ENCODE results near the gene FOXK1.
"Not testable (repeated sequence)": the region's sequence is repeated elsewhere in the genome, so short reads cannot be mapped to it uniquely, and the experiment has no call there.

Gene FOXK1

GRCh38 chr7:4792537-4793126 lies 110.5 kb downstream of the FOXK1 start:
- H4K8ac ChIP-seq (ENCODE audit: low read depth, low read length), result peak overlapping the region; percentile 93
- no peak overlapping the region for H2BK15ac ChIP-seq (ENCODE audit: low read length)
- H2BK12ac ChIP-seq (ENCODE audit: low read length), result peak overlapping the region; percentile 7
- peak overlapping the region; percentile 91 for H2BK5ac ChIP-seq (ENCODE audit: low read length)
- H3K9ac ChIP-seq (ENCODE audit: low read depth, low read length, poor library complexity), result peak overlapping the region; percentile 74
- no peak overlapping the region for H2AFZ ChIP-seq (ENCODE audit: low read length)
- H3K4me1 ChIP-seq (ENCODE audit: control insufficient read depth in 2 of 2, insufficient read depth in 1 of 2, low read depth in 1 of 2, low read length in 2 of 2), result peaks cover 2% of the 10 kb centered on the region in 2 donors
- H3K18ac ChIP-seq (ENCODE audit: low read length), result peak overlapping the region; percentile 74
- H3K9me3 ChIP-seq (replicated peaks in 1 of 2; ENCODE audit: control insufficient read depth in 2 of 2, insufficient read depth in 1 of 2, low read depth in 1 of 2, low read length in 2 of 2), result no peaks in the 10 kb centered on the region
- peak overlapping the region; percentile 73 for H3K23ac ChIP-seq (ENCODE audit: low read depth, low read length, poor library complexity)
- no peak overlapping the region for H3K14ac ChIP-seq (ENCODE audit: low read length)
- H3K4ac ChIP-seq (ENCODE audit: low read length), result no peak overlapping the region
- H2BK120ac ChIP-seq (ENCODE audit: low read depth, low read length), result no peak overlapping the region
- H3K27me3 ChIP-seq (ENCODE audit: control insufficient read depth in 3 of 3, insufficient read depth in 3 of 3, low read depth in 1 of 3, low read length in 3 of 3), result no peaks in the 10 kb centered on the region
- H3K4me2 ChIP-seq (ENCODE audit: insufficient read depth, low read length, poor library complexity, severe bottlenecking), result peak overlapping the region; percentile 54
- peaks cover 4 to 53% of the 10 kb centered on the region in 2 donors for H3K36me3 ChIP-seq (replicated peaks in 1 of 2; ENCODE audit: control insufficient read depth in 2 of 2, insufficient read depth in 2 of 2, low read length in 2 of 2)
- peak overlapping the region; percentile 20 for H2AK5ac ChIP-seq (ENCODE audit: low read depth, low read length)
- WGBS, 2 donors (ENCODE audit: extremely low coverage in 2 of 2, insufficient read length in 2 of 2, insufficient replicate concordance in 1 of 2), result no CpG with 5 or more reads among the region's 47 CpGs
- peak; percentile 70 for DNase-seq (ENCODE audit: low spot score)
- H3K79me1 ChIP-seq (ENCODE audit: low read depth, low read length), result no peaks in the 10 kb centered on the region
- no peak overlapping the region for H4K91ac ChIP-seq (ENCODE audit: low read depth, low read length, poor library complexity)
- H3K4me3 ChIP-seq (ENCODE audit: low read length in 2 of 2), result peak overlapping the region in 1 of 2 donors; percentile 80
- no peak overlapping the region for H3K27ac ChIP-seq (replicated peaks; ENCODE audit: low read length)

GRCh38 chr7:4793385-4793993 lies 111.4 kb downstream of the FOXK1 start:
- not testable (repeated sequence) for DNase-seq (ENCODE audit: low spot score); H2BK120ac ChIP-seq (ENCODE audit: low read depth, low read length); H3K14ac ChIP-seq (ENCODE audit: low read length); H3K9me3 ChIP-seq (replicated peaks in 1 of 2; ENCODE audit: control insufficient read depth in 2 of 2, insufficient read depth in 1 of 2, low read depth in 1 of 2, low read length in 2 of 2); H3K18ac ChIP-seq (ENCODE audit: low read length); H2AFZ ChIP-seq (ENCODE audit: low read length); H2BK15ac ChIP-seq (ENCODE audit: low read length); H2BK5ac ChIP-seq (ENCODE audit: low read length); H3K4me1 ChIP-seq (ENCODE audit: control insufficient read depth in 2 of 2, insufficient read depth in 1 of 2, low read depth in 1 of 2, low read length in 2 of 2); H3K4me2 ChIP-seq (ENCODE audit: insufficient read depth, low read length, poor library complexity, severe bottlenecking); H4K91ac ChIP-seq (ENCODE audit: low read depth, low read length, poor library complexity); H2AK5ac ChIP-seq (ENCODE audit: low read depth, low read length); H3K27me3 ChIP-seq (ENCODE audit: control insufficient read depth in 3 of 3, insufficient read depth in 3 of 3, low read depth in 1 of 3, low read length in 3 of 3); H3K4me3 ChIP-seq (ENCODE audit: low read length in 2 of 2); H3K79me1 ChIP-seq (ENCODE audit: low read depth, low read length); H3K23ac ChIP-seq (ENCODE audit: low read depth, low read length, poor library complexity); H3K4ac ChIP-seq (ENCODE audit: low read length); H4K8ac ChIP-seq (ENCODE audit: low read depth, low read length); H2BK12ac ChIP-seq (ENCODE audit: low read length); H3K27ac ChIP-seq (replicated peaks; ENCODE audit: low read length)
- Histone ChIP-seq H3K36me3 (replicated peaks in 1 of 2; ENCODE audit: control insufficient read depth in 2 of 2, insufficient read depth in 2 of 2, low read length in 2 of 2) (peaks cover 2 to 45% of the 10 kb centered on the region in 2 donors), H3K9ac (ENCODE audit: low read depth, low read length, poor library complexity) (peak overlapping the region; percentile 30)
- WGBS, 2 donors (ENCODE audit: extremely low coverage in 2 of 2, insufficient read length in 2 of 2, insufficient replicate concordance in 1 of 2), result no CpG with 5 or more reads among the region's 30 CpGs

GRCh38 chr7:4794171-4794570 lies 112.1 kb downstream of the FOXK1 start:
- not testable (repeated sequence) for H3K4me1 ChIP-seq (ENCODE audit: control insufficient read depth in 2 of 2, insufficient read depth in 1 of 2, low read depth in 1 of 2, low read length in 2 of 2); H2BK15ac ChIP-seq (ENCODE audit: low read length); H3K4me3 ChIP-seq (ENCODE audit: low read length in 2 of 2); H3K4ac ChIP-seq (ENCODE audit: low read length); H2AFZ ChIP-seq (ENCODE audit: low read length); H4K91ac ChIP-seq (ENCODE audit: low read depth, low read length, poor library complexity); H3K9me3 ChIP-seq (replicated peaks in 1 of 2; ENCODE audit: control insufficient read depth in 2 of 2, insufficient read depth in 1 of 2, low read depth in 1 of 2, low read length in 2 of 2); H3K14ac ChIP-seq (ENCODE audit: low read length); H3K9ac ChIP-seq (ENCODE audit: low read depth, low read length, poor library complexity); H2BK12ac ChIP-seq (ENCODE audit: low read length); H3K27me3 ChIP-seq (ENCODE audit: control insufficient read depth in 3 of 3, insufficient read depth in 3 of 3, low read depth in 1 of 3, low read length in 3 of 3); H3K18ac ChIP-seq (ENCODE audit: low read length); H3K4me2 ChIP-seq (ENCODE audit: insufficient read depth, low read length, poor library complexity, severe bottlenecking); DNase-seq (ENCODE audit: low spot score); H2BK120ac ChIP-seq (ENCODE audit: low read depth, low read length); H2AK5ac ChIP-seq (ENCODE audit: low read depth, low read length); H3K79me1 ChIP-seq (ENCODE audit: low read depth, low read length); H3K27ac ChIP-seq (replicated peaks; ENCODE audit: low read length); H2BK5ac ChIP-seq (ENCODE audit: low read length); H4K8ac ChIP-seq (ENCODE audit: low read depth, low read length); H3K23ac ChIP-seq (ENCODE audit: low read depth, low read length, poor library complexity)
- no CpG with 5 or more reads among the region's 14 CpGs for WGBS, 2 donors (ENCODE audit: extremely low coverage in 2 of 2, insufficient read length in 2 of 2, insufficient replicate concordance in 1 of 2)
- H3K36me3 ChIP-seq (replicated peaks in 1 of 2; ENCODE audit: control insufficient read depth in 2 of 2, insufficient read depth in 2 of 2, low read length in 2 of 2), result peaks cover 2 to 42% of the 10 kb centered on the region in 2 donors

GRCh38 chr7:4794591-4795350 lies 112.7 kb downstream of the FOXK1 start:
- no peaks in the 10 kb centered on the region for H3K9me3 ChIP-seq (replicated peaks in 1 of 2; ENCODE audit: control insufficient read depth in 2 of 2, insufficient read depth in 1 of 2, low read depth in 1 of 2, low read length in 2 of 2)
- H2BK15ac ChIP-seq (ENCODE audit: low read length), result no peak overlapping the region
- no peak for DNase-seq (ENCODE audit: low spot score)
- WGBS, 2 donors (ENCODE audit: extremely low coverage in 2 of 2, insufficient read length in 2 of 2, insufficient replicate concordance in 1 of 2), result no CpG with 5 or more reads among the region's 24 CpGs
- H3K4me3 ChIP-seq (ENCODE audit: low read length in 2 of 2), result no peak overlapping the region
- H2BK12ac ChIP-seq (ENCODE audit: low read length), result no peak overlapping the region
- H3K4me2 ChIP-seq (ENCODE audit: insufficient read depth, low read length, poor library complexity, severe bottlenecking), result no peak overlapping the region
- no peak overlapping the region for H3K18ac ChIP-seq (ENCODE audit: low read length)
- H2AFZ ChIP-seq (ENCODE audit: low read length), result no peak overlapping the region
- no peak overlapping the region for H3K14ac ChIP-seq (ENCODE audit: low read length)
- H3K27ac ChIP-seq (replicated peaks; ENCODE audit: low read length), result no peak overlapping the region
- H3K9ac ChIP-seq (ENCODE audit: low read depth, low read length, poor library complexity), result no peak overlapping the region
- no peak overlapping the region for H2BK120ac ChIP-seq (ENCODE audit: low read depth, low read length)
- no peak overlapping the region for H4K8ac ChIP-seq (ENCODE audit: low read depth, low read length)
- H3K36me3 ChIP-seq (replicated peaks in 1 of 2; ENCODE audit: control insufficient read depth in 2 of 2, insufficient read depth in 2 of 2, low read length in 2 of 2), result peaks cover 2 to 42% of the 10 kb centered on the region in 2 donors
- no peaks in the 10 kb centered on the region for H3K79me1 ChIP-seq (ENCODE audit: low read depth, low read length)
- peaks cover 2% of the 10 kb centered on the region in 2 donors for H3K4me1 ChIP-seq (ENCODE audit: control insufficient read depth in 2 of 2, insufficient read depth in 1 of 2, low read depth in 1 of 2, low read length in 2 of 2)
- H3K4ac ChIP-seq (ENCODE audit: low read length), result no peak overlapping the region
- H4K91ac ChIP-seq (ENCODE audit: low read depth, low read length, poor library complexity), result no peak overlapping the region
- no peak overlapping the region for H3K23ac ChIP-seq (ENCODE audit: low read depth, low read length, poor library complexity)
- no peak overlapping the region for H2BK5ac ChIP-seq (ENCODE audit: low read length)
- H3K27me3 ChIP-seq (ENCODE audit: control insufficient read depth in 3 of 3, insufficient read depth in 3 of 3, low read depth in 1 of 3, low read length in 3 of 3), result no peaks in the 10 kb centered on the region
- no peak overlapping the region for H2AK5ac ChIP-seq (ENCODE audit: low read depth, low read length)

Measured in neuronal stem cell (in vitro differentiated cells).